GM19324 (cell line): ENCODE results near the gene MOB3A.
"Not testable (repeated sequence)": the region's sequence is repeated elsewhere in the genome, so short reads cannot be mapped to it uniquely, and the experiment has no call there.

ENCODE experiments used
- ATAC-seq: cut with Tn5 transposase; IDR thresholded peaks from one replicate; pipeline ENCODE4 v1.9.1; 2021; ENCODE audit warnings: mild to moderate bottlenecking, moderate library complexity; ENCODE audit not compliant: unreplicated experiment, low FRiP score

MOB3A gene

GRCh38 chr19:2096034-2096479 lies at the start of gene MOB3A:
Gene MOB3A, minus strand, starts transcription at chr19:2096326. Its CDS starts 17,766 bp downstream, at chr19:2078560.
- peak; percentile 57 for ATAC-seq

- ATAC-seq = no peak
Measured at GRCh38 chr19:2145831-2146241, 49.7 kb upstream of the MOB3A start.

GRCh38 chr19:2144190-2144589 lies 48.1 kb upstream of the MOB3A start:
- no peak for ATAC-seq

GRCh38 chr19:2142173-2142829 lies 46.2 kb upstream of the MOB3A start:
- ATAC-seq = no peak

DNA sequence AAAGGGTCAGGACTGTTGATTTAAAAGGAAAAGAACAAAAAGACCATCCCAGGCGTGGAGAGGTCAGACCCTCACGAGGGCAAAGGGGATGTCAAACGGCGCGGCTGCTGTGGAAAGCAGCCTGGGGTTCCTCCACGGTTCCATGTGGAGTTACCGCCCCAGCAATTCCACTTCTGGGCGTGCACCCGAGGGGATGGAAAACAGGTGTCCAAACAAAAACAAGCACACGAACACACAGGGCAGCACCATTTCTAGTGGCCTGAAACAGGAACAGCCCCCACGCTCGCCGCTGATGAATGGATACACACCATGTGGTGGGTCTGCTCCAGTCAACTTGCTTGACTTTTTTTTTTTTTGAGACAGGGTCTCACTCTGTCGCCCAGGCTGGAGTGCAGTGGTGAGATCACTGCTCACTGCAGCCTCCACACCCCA lies 44.0 kb upstream of the MOB3A start:
- ATAC-seq = no peak

- no peak for ATAC-seq
Measured at GRCh38 chr19:2139385-2140137, 43.4 kb upstream of the MOB3A start.

- no peak for ATAC-seq
Measured at GRCh38 chr19:2138061-2138728, 42.1 kb upstream of the MOB3A start.

DNA sequence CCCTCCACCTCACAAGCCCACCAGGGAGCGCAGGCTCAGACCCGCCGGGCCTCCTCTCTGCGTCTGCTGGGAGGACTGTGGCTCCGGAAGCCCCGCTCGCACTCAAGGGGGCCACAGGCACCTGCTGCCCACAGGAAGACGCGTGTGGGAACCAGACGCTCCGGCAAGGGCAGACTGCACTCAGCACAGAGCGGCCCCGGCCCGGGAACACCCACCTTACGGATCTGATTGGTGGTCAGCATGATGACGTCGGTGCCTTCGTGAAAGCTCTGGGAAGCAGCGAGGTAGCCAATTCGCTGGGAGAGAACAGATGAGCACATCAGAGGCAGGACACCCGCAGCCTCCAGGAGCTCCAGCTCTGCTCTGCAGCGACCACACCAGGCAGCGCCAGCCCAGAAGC lies 40.7 kb upstream of the MOB3A start:
- no peak for ATAC-seq

GRCh38 chr19:2135474-2136402 lies 39.6 kb upstream of the MOB3A start:
- ATAC-seq = no peak

GRCh38 chr19:2132731-2133490 lies 36.8 kb upstream of the MOB3A start:
- ATAC-seq = no peak

GRCh38 chr19:2132191-2132590 lies 36.1 kb upstream of the MOB3A start:
- no peak for ATAC-seq

GRCh38 chr19:2131012-2131975 lies 35.2 kb upstream of the MOB3A start:
- not testable (repeated sequence) for ATAC-seq

- no peak for ATAC-seq
Measured at GRCh38 chr19:2129892-2130770, 34.0 kb upstream of the MOB3A start.

DNA sequence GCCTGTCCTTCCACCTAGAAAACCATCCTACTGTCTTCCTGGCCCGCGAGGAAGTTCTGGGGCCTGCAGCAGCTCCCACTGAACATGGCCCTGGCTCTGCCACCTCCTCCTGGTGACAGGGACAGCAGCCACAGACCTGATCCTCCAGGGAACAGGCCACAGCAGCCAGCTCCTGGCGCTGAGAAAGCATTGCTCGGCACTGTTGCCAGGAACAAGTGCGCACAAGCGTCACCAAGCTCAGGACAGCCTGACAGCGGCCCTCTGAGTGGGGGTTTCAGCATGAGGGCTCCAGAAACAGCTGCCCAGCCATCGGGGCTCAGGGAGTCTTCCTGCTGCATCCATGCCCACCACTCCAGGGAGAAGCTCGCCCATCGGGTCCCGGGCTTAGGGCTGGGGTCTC lies 33.4 kb upstream of the MOB3A start:
- no peak for ATAC-seq

GRCh38 chr19:2129022-2129421 lies 32.9 kb upstream of the MOB3A start:
- ATAC-seq = no peak

GRCh38 chr19:2128252-2128651 lies 32.1 kb upstream of the MOB3A start:
- not testable (repeated sequence) for ATAC-seq

- ATAC-seq = no peak
Measured at GRCh38 chr19:2127758-2128157, 31.6 kb upstream of the MOB3A start.
